Right atrium auricular region (tissue), 2 donors: ENCODE results near the gene AHCYL1. TPM values are rescaled to one million over a fixed set of nuclear protein-coding genes. Genes with fewer than 3 reads are reported as not detected.

Experiments used
- DNase-seq: peaks from one replicate; pipeline ENCODE4 v3.0.0-alpha.2; 2019; ENCODE audit warnings: low spot score
- H3K27ac ChIP-seq, 2 donors: fragments of 200-600 bp; sonication (generic); 1 replicate in 1 of 2; 2 replicates in 1 of 2; pipeline ENCODE4 v1.5.1; 2016 to 2019
- H3K27me3 ChIP-seq, 2 donors: fragments of 200-600 bp; sonication (generic); one replicate each; pipeline versions ENCODE4 v1.5.1 to v1.6.0; 2017 to 2019
- H3K36me3 ChIP-seq: fragments of 200-600 bp; sonication (generic); one replicate; pipeline ENCODE4 v1.5.1; 2016
- H3K4me1 ChIP-seq, 2 donors: fragments of 200-600 bp; sonication (generic); one replicate each; pipeline versions ENCODE4 v1.5.1 to v1.6.0; 2017 to 2019
- H3K4me3 ChIP-seq, 2 donors: fragments of 200-600 bp; sonication (generic); 1 replicate in 1 of 2; 2 replicates in 1 of 2; pipeline ENCODE4 v1.5.1; 2017 to 2019; ENCODE audit warnings: mild to moderate bottlenecking in 1 of 2, moderate library complexity in 1 of 2
- H3K9me3 ChIP-seq, 2 donors: fragments of 200-600 bp; sonication (generic); one replicate each; pipeline ENCODE4 v1.5.1; 2019
- total RNA-seq, 2 donors: library from RNA; depleted of rRNA; stranded (reverse); fragments of >200 nt; gene quantifications; one replicate each; pipeline ENCODE4 v1.1.0, GENCODE V29; 2016
- TF ChIP-seq, protein P1 (sequence below), 2 donors: fragments of 200-600 bp; sonication (generic); IDR thresholded peaks; one replicate each; pipeline ENCODE4 v1.5.1; 2019; ENCODE audit warnings: antibody characterized with exemption in 2 of 2

Gene AHCYL1
- total RNA-seq, 2 donors from 2014 or later = 28.7 to 36.9 TPM

DNA sequence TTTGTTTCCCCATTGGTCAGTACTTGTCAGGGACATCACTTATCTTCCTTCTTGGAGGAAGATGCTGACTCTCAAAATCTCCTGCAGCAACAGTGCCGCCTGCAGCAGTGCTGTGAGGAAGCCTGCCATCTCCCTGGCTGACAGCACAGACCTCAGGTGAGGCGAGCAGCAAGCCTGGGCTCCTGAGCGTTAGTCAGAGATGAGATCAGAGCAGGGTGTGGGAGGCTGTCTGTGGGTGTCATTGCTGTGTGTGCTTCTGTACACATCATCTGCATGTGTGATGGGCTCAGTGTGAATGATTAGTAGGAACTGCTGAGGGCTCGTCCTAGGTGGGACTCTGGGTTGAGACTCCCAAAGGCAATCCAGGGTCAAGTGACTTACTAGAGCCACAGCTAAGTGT, 56.0 kb downstream of the AHCYL1 start:
- TF ChIP-seq, protein P1, sequence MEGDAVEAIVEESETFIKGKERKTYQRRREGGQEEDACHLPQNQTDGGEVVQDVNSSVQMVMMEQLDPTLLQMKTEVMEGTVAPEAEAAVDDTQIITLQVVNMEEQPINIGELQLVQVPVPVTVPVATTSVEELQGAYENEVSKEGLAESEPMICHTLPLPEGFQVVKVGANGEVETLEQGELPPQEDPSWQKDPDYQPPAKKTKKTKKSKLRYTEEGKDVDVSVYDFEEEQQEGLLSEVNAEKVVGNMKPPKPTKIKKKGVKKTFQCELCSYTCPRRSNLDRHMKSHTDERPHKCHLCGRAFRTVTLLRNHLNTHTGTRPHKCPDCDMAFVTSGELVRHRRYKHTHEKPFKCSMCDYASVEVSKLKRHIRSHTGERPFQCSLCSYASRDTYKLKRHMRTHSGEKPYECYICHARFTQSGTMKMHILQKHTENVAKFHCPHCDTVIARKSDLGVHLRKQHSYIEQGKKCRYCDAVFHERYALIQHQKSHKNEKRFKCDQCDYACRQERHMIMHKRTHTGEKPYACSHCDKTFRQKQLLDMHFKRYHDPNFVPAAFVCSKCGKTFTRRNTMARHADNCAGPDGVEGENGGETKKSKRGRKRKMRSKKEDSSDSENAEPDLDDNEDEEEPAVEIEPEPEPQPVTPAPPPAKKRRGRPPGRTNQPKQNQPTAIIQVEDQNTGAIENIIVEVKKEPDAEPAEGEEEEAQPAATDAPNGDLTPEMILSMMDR (IDR thresholded peaks at IDR 0.05) = no peak
- Histone ChIP-seq H3K9me3 (no peaks in the 10 kb centered on the region), H3K27me3 (no peaks in the 10 kb centered on the region), H3K36me3 (peaks cover 78% of the 10 kb centered on the region), H3K4me3 (no peak overlapping the region), H3K27ac (no peak overlapping the region), H3K4me1 (peaks cover 0 to 18% of the 10 kb centered on the region in 2 donors)
- DNase-seq = no peak

DNA sequence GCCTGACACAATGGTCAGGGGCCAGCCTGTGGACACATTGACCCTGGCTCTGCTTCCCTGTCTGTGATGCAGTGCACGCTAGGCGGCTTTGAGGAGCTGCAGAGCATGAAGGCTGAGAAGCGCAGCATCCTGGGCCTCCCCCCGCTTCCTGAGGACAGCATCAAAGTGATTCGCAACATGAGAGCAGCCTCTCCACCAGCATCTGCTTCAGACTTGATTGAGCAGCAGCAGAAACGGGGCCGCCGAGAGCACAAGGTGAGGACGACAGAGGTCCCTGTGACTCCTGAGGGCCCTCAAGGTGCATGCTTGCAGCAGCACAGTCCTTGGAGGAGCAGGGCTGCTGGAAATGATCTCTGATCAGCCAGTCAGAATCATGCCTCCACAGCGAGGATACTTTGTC, 58.5 kb downstream of the AHCYL1 start:
- Histone ChIP-seq H3K27ac (no peak overlapping the region), H3K4me3 (no peak overlapping the region), H3K9me3 (no peaks in the 10 kb centered on the region), H3K4me1 (no peaks in the 10 kb centered on the region), H3K27me3 (no peaks in the 10 kb centered on the region), H3K36me3 (peaks cover 100% of the 10 kb centered on the region)
- no peak for DNase-seq
- TF ChIP-seq, protein P1 (IDR thresholded peaks at IDR 0.05) = no peak

DNA sequence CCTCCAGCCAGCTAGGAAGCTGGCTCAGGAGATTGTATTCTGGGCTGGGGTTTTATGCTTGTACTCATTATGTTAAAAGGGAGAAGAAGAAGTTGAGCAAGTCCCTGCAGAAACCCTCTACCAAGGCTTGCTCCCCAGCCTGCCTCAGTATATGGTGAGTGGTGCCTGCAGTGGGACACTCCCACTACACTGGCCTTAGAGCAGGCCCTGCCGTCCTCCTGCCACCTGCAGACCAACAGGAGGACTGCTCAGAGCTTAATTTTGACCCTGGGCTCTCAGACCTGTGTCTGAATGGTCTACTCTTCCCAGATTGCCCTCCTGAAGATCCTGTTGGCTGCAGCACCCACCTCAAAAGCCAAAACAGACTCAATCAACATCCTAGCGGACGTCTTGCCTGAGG, 62.9 kb downstream of the AHCYL1 start:
- Histone ChIP-seq H3K9me3 (no peaks in the 10 kb centered on the region), H3K4me3 (no peak overlapping the region), H3K36me3 (peaks cover 96% of the 10 kb centered on the region), H3K27ac (no peak overlapping the region), H3K27me3 (no peaks in the 10 kb centered on the region), H3K4me1 (peaks cover 0 to 18% of the 10 kb centered on the region in 2 donors)
- TF ChIP-seq, protein P1 (IDR thresholded peaks at IDR 0.05) = no peak
- DNase-seq = no peak

DNA sequence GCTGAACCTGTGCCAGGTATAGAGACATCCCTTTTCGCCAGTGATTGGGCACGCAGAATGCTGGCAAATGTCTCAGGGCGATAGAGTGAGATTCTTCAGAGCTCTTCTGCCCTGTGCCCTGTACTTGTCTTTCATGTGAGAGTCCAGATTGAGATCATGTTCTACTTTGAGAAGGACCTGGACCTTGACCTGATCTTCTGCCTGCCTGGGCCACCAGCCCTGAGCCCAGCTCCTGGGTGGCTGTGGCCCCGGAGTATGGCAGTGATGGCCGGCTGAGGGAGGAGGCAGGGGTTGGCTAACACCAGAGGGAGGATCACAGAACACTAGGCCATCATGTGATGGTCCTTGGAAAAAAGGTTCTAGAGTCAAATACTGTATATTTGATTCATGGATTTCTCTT, 63.7 kb downstream of the AHCYL1 start:
- no peak for DNase-seq
- TF ChIP-seq, protein P1 (IDR thresholded peaks at IDR 0.05) = no peak
- Histone ChIP-seq H3K27me3 (no peaks in the 10 kb centered on the region), H3K27ac (no peak overlapping the region), H3K9me3 (no peaks in the 10 kb centered on the region), H3K4me1 (peaks cover 0 to 18% of the 10 kb centered on the region in 2 donors), H3K36me3 (peaks cover 96% of the 10 kb centered on the region), H3K4me3 (no peak overlapping the region)

DNA sequence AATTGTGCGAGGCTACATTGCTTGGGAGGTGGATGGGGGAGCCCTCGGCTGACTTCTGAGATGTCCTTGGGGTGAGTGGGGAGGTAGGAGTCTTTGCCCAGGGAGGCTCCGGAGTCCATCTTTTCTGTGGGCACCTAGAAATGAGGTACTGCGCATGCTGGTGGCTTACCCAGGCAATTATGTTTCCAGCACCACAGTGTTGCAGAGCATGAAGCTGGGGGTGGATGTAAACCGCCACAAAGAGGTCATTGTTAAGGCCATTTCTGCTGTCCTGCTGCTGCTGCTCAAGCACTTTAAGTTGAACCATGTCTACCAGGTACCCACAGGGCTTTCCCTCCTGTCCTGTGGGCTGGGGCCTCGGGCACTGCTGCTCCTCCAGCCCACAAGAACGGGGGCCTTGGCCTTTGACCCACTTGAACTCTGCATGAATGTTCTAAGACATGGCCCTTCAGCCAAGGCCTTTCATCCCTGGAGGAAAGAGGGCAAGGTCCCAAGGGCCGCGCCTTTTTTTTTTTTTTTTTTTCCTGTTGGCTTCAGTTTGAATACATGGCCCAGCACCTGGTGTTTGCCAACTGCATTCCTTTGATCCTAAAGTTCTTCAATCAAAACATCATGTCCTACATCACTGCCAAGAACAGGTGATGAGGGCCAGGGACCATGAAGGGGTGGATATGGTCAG, 64.5 kb downstream of the AHCYL1 start:
- Histone ChIP-seq H3K36me3 (peaks cover 96% of the 10 kb centered on the region), H3K4me3 (no peak overlapping the region), H3K9me3 (no peaks in the 10 kb centered on the region), H3K27ac (no peak overlapping the region), H3K27me3 (no peaks in the 10 kb centered on the region), H3K4me1 (peaks cover 0 to 23% of the 10 kb centered on the region in 2 donors)
- TF ChIP-seq, protein P1 (IDR thresholded peaks at IDR 0.05) = no peak
- DNase-seq = no peak
